ENCODE results near the gene ARHGAP33.

Gene ARHGAP33

GRCh38 chr19:35740108-35740422 lies 35.3 kb upstream of the ARHGAP33 start:
- TF ChIP-seq, protein P1, sequence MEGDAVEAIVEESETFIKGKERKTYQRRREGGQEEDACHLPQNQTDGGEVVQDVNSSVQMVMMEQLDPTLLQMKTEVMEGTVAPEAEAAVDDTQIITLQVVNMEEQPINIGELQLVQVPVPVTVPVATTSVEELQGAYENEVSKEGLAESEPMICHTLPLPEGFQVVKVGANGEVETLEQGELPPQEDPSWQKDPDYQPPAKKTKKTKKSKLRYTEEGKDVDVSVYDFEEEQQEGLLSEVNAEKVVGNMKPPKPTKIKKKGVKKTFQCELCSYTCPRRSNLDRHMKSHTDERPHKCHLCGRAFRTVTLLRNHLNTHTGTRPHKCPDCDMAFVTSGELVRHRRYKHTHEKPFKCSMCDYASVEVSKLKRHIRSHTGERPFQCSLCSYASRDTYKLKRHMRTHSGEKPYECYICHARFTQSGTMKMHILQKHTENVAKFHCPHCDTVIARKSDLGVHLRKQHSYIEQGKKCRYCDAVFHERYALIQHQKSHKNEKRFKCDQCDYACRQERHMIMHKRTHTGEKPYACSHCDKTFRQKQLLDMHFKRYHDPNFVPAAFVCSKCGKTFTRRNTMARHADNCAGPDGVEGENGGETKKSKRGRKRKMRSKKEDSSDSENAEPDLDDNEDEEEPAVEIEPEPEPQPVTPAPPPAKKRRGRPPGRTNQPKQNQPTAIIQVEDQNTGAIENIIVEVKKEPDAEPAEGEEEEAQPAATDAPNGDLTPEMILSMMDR (IDR thresholded peaks at IDR 0.05; ENCODE audit: low read depth, low read length), result no peak
- peak overlapping the region; percentile 58 to 62 for H3K4me3 ChIP-seq (replicated peaks in 1 of 2; ENCODE audit: low read depth in 2 of 2, low read length in 2 of 2)
- DNase-seq (ENCODE audit: low read depth in 2 of 2), result no peak

GRCh38 chr19:35740423-35741202 lies 34.8 kb upstream of the ARHGAP33 start:
- peak; percentile 96 to 97 for DNase-seq (ENCODE audit: low read depth in 2 of 2)
- TF ChIP-seq, protein P1 (IDR thresholded peaks at IDR 0.05; ENCODE audit: low read depth, low read length), result peak; percentile 29
- peak overlapping the region; percentile 58 to 62 for H3K4me3 ChIP-seq (replicated peaks in 1 of 2; ENCODE audit: low read depth in 2 of 2, low read length in 2 of 2)

DNA sequence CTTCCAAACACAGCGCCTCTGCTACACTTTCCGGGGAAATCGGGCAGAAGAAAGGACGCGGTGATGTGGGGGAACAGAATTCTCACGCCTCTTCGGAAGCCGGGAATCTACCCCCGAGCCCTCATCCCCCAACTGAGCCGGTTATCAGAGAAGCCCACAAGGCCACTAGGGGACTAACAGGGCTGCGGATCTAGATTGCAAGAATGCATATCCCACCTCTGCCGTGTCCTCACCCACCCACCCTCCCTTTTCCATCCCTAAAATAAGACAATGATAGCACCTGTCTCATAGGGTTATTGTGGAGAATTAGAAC lies 34.2 kb upstream of the ARHGAP33 start:
- TF ChIP-seq, protein P1 (IDR thresholded peaks at IDR 0.05; ENCODE audit: low read depth, low read length), result no peak
- peak overlapping the region; percentile 58 to 62 for H3K4me3 ChIP-seq (replicated peaks in 1 of 2; ENCODE audit: low read depth in 2 of 2, low read length in 2 of 2)
- DNase-seq (ENCODE audit: low read depth in 2 of 2), result no peak

DNA sequence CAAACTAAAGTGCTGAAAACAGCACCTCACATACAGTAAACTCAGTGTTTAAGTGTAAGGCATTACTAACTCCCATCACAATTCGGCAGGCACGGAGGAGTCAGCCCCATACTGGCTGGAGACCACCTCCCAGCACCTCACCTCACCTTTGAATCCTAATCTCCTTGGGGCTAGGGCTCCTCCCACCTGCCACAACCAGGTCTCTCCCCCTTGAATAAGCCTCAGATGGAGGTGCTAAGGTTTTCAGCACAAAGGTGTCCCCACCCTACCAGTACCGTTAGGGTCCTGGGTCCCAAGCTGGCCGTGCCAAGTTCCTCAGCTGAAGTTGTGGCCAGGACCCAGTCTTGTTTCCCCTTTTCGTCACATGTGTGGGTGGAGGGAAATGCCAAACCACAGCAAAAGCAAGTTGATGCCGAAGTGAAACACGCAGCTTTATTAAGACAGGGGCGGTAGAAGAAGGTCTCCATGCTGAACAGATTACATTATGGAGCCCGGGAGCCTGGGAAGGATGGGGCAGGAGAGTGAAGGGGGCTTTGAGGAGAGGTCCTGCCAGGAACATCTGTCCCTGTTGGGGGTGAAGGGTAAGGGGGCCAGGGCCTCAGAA lies 33.1 kb upstream of the ARHGAP33 start, which contains the start of gene IGFLR1:
TSS of gene IGFLR1 (minus strand) at position 332 of the 604 bp plus-strand sequence. CDS start 1,272 bp downstream, outside the sequence.
- TF ChIP-seq, protein P1 (IDR thresholded peaks at IDR 0.05; ENCODE audit: low read depth, low read length), result no peak
- no peak for DNase-seq (ENCODE audit: low read depth in 2 of 2)
- H3K4me3 ChIP-seq (replicated peaks in 1 of 2; ENCODE audit: low read depth in 2 of 2, low read length in 2 of 2), result no peak within 1 kb of the TSS

DNA sequence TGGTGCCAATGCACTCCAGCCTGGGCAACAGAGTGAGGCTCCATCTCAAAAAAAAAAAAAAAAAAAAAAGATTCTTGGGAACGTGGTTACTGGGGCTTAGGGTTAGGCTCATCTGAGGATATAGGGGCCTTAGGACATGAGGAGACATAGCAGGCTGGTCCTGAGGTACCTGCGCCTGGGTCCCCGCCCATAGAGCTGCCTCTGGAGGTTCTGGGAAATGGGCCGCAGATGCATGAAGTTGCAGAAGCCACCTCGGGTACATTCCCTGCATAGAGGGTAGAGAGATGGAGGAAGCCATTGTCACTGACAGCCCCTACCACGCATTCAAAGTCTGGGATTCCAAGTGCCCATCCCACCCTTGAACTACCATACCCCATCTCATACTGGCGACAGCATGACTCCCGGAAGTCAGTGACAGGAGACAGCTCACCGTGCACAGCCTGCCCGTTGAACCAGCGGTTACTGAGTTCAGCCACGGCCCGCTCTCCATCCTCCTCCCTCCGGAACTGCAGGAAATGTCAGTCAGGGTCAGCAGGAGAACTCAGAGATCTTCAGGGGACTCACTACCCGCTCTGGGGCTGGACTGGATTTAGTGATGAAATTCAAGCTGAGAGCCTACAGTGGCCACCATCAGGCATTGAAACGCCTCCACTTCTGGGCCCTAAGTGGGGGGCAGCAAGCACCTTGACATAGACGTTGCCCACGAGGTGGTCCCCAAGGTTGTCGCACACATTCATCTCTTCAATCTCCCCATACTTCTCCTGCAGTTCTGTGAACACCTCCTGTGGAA lies 31.5 kb upstream of the ARHGAP33 start:
- H3K4me3 ChIP-seq (replicated peaks in 1 of 2; ENCODE audit: low read depth in 2 of 2, low read length in 2 of 2), result no peak overlapping the region
- TF ChIP-seq, protein P1 (IDR thresholded peaks at IDR 0.05; ENCODE audit: low read depth, low read length), result no peak
- no peak for DNase-seq (ENCODE audit: low read depth in 2 of 2)

GRCh38 chr19:35744430-35745327 lies 30.7 kb upstream of the ARHGAP33 start:
- peak overlapping the region; percentile 76 to 86 for H3K4me3 ChIP-seq (replicated peaks in 1 of 2; ENCODE audit: low read depth in 2 of 2, low read length in 2 of 2)
- DNase-seq (ENCODE audit: low read depth in 2 of 2), result peak; percentile 97
- TF ChIP-seq, protein P1 (IDR thresholded peaks at IDR 0.05; ENCODE audit: low read depth, low read length), result peak; percentile 48

Data from cardiac fibroblast (primary cell).